ENCODE data around the gene SPATS2. TPM values are rescaled to one million over a fixed set of nuclear protein-coding genes. Genes with fewer than 3 reads are reported as not detected.
"Not testable (repeated sequence)": the region's sequence is repeated elsewhere in the genome, so short reads cannot be mapped to it uniquely, and the experiment has no call there.

Gene SPATS2
- polyA plus RNA-seq, 1 experiment: 23.1 TPM

GRCh38 chr12:49527361-49528130 lies 160.3 kb downstream of the SPATS2 start:
- Histone ChIP-seq H3K36me3 (ENCODE audit: control insufficient read depth, insufficient read depth, low read length) (peaks cover 8% of the 10 kb centered on the region), H3K4me3 (ENCODE audit: low read depth, low read length) (no peak overlapping the region), H3K27me3 (ENCODE audit: control insufficient read depth, insufficient read depth, low read length) (no peaks in the 10 kb centered on the region)
- no peak for DNase-seq (ENCODE audit: low read depth)
- CTCF ChIA-PET: interaction anchor here (0.7 to 2.0 kb wide), 5 partner anchors 12 to 191 kb away, joined by 3 to 5 read pairs (median 4); no protein-coding TSS in a partner anchor
- POLR2A ChIA-PET: no interaction called here
- no peak for TF ChIP-seq CTCF (IDR thresholded peaks at IDR 0.05; ENCODE audit: insufficient read depth, low read depth, low read length)

- CTCF ChIA-PET: interaction anchor here (0.7 to 1.0 kb wide), 3 partner anchors 181 to 587 kb away, joined by 3 to 5 read pairs (median 4); no protein-coding TSS in a partner anchor
These were observed 162.2 kb downstream of the SPATS2 start for GRCh38 chr12:49529414-49529813.

GRCh38 chr12:49531745-49532144 lies 164.5 kb downstream of the SPATS2 start:
- no peak for TF ChIP-seq CTCF (IDR thresholded peaks at IDR 0.05; ENCODE audit: insufficient read depth, low read depth, low read length)
- Histone ChIP-seq H3K4me3 (ENCODE audit: low read depth, low read length) (no peak overlapping the region), H3K36me3 (ENCODE audit: control insufficient read depth, insufficient read depth, low read length) (no peaks in the 10 kb centered on the region; the same call in 1 of the 2 replicates), H3K27me3 (ENCODE audit: control insufficient read depth, insufficient read depth, low read length) (no peaks in the 10 kb centered on the region)
- POLR2A ChIA-PET: no interaction called here
- DNase-seq (ENCODE audit: low read depth): no peak
- CTCF ChIA-PET: interaction anchor here (1.0 to 3.1 kb wide), 2 partner anchors 18 to 165 kb away, joined by 3 to 14 read pairs; no protein-coding TSS in a partner anchor

More at GRCh38 chr12:49529414-49529813, 162.2 kb downstream of the SPATS2 start:
- POLR2A ChIA-PET: interaction anchor here (0.6 kb wide), 1 partner anchor 96 kb away, joined by 4 read pairs; no protein-coding TSS in a partner anchor
- DNase-seq (ENCODE audit: low read depth): no peak
- H3K4me3 ChIP-seq (ENCODE audit: low read depth, low read length): no peak overlapping the region
- no peak for TF ChIP-seq CTCF (IDR thresholded peaks at IDR 0.05; ENCODE audit: insufficient read depth, low read depth, low read length)
- no peaks in the 10 kb centered on the region for H3K27me3 ChIP-seq (ENCODE audit: control insufficient read depth, insufficient read depth, low read length)
- peaks cover 6% of the 10 kb centered on the region for H3K36me3 ChIP-seq (ENCODE audit: control insufficient read depth, insufficient read depth, low read length)

GRCh38 chr12:49533331-49533730 lies 166.1 kb downstream of the SPATS2 start:
- Histone ChIP-seq H3K4me3 (ENCODE audit: low read depth, low read length) (no peak overlapping the region), H3K36me3 (ENCODE audit: control insufficient read depth, insufficient read depth, low read length) (no peaks in the 10 kb centered on the region; the same call in 1 of the 2 replicates), H3K27me3 (ENCODE audit: control insufficient read depth, insufficient read depth, low read length) (peaks cover 8% of the 10 kb centered on the region)
- ChIA-PET CTCF (interaction anchor here (1.1 to 3.1 kb wide), 2 partner anchors 19 to 186 kb away, joined by 3 to 14 read pairs; no protein-coding TSS in a partner anchor), POLR2A (no interaction called here)
- TF ChIP-seq CTCF (IDR thresholded peaks at IDR 0.05; ENCODE audit: insufficient read depth, low read depth, low read length): no peak
- no peak for DNase-seq (ENCODE audit: low read depth)

- POLR2A ChIA-PET; H3K4me3 ChIP-seq (ENCODE audit: low read depth, low read length); H3K27me3 ChIP-seq (ENCODE audit: control insufficient read depth, insufficient read depth, low read length); DNase-seq (ENCODE audit: low read depth); H3K36me3 ChIP-seq (ENCODE audit: control insufficient read depth, insufficient read depth, low read length): not testable (repeated sequence)
- CTCF ChIA-PET: interaction anchor here (0.6 to 3.1 kb wide), 3 partner anchors 20 to 215 kb away, joined by 3 to 14 read pairs (median 3); no protein-coding TSS in a partner anchor
These were observed 166.9 kb downstream of the SPATS2 start for GRCh38 chr12:49534122-49534521.

All from BJ (cell line).